ENCODE results near the gene TC2N.

- TF ChIP-seq CTCF (IDR thresholded peaks at IDR 0.05; ENCODE audit: low read depth, low read length, missing input control) (no peak), TAF1 (conservative IDR thresholded peaks at IDR 0.05) (no peak), GABPA (IDR thresholded peaks at IDR 0.05 in 1 of 2, conservative IDR thresholded peaks at IDR 0.05 in 1 of 2) (no peak), MAX (IDR thresholded peaks at IDR 0.05) (no peak)
These were observed 29.1 kb upstream of the TC2N start for GRCh38 chr14:91896419-91896818.
